ENCODE data around the gene HTD2.
"Not testable (repeated sequence)": the region's sequence is repeated elsewhere in the genome, so short reads cannot be mapped to it uniquely, and the experiment has no call there.

Gene HTD2

GRCh38 chr3:58290446-58290845 is 15.9 kb upstream of the HTD2 start:
- H3K4me3 ChIP-seq (ENCODE audit: low read length); DNase-seq (ENCODE audit: low read depth, low spot score): not testable (repeated sequence)

- no peak overlapping the region for H3K4me3 ChIP-seq (ENCODE audit: low read length)
- no peak for DNase-seq (ENCODE audit: low read depth, low spot score)
Measured at GRCh38 chr3:58291671-58292338, 14.5 kb upstream of the HTD2 start.

- H3K4me3 ChIP-seq (ENCODE audit: low read length): no peak overlapping the region
Measured at GRCh38 chr3:58292866-58293265, 13.5 kb upstream of the HTD2 start.

GRCh38 chr3:58293516-58293915 is 12.8 kb upstream of the HTD2 start:
- no peak for DNase-seq (ENCODE audit: low read depth, low spot score)
- no peak overlapping the region for H3K4me3 ChIP-seq (ENCODE audit: low read length)

More at GRCh38 chr3:58292866-58293265, 13.5 kb upstream of the HTD2 start:
- DNase-seq (ENCODE audit: low read depth, low spot score): no peak

GRCh38 chr3:58296269-58296668 is 10.1 kb upstream of the HTD2 start:
- H3K4me3 ChIP-seq (ENCODE audit: low read length): no peak overlapping the region
- no peak for DNase-seq (ENCODE audit: low read depth, low spot score)

- H3K4me3 ChIP-seq (ENCODE audit: low read length): no peak overlapping the region
- DNase-seq (ENCODE audit: low read depth, low spot score): no peak
Measured at GRCh38 chr3:58296843-58297242, 9.5 kb upstream of the HTD2 start.

GRCh38 chr3:58298190-58298589 is 8.1 kb upstream of the HTD2 start:
- H3K4me3 ChIP-seq (ENCODE audit: low read length): no peak overlapping the region
- no peak for DNase-seq (ENCODE audit: low read depth, low spot score)

- no peak for DNase-seq (ENCODE audit: low read depth, low spot score)
- H3K4me3 ChIP-seq (ENCODE audit: low read length): no peak overlapping the region
Measured at GRCh38 chr3:58299075-58299474, 7.2 kb upstream of the HTD2 start.

GRCh38 chr3:58299839-58300516 is 6.3 kb upstream of the HTD2 start:
- H3K4me3 ChIP-seq (ENCODE audit: low read length): no peak overlapping the region
- DNase-seq (ENCODE audit: low read depth, low spot score): no peak

GRCh38 chr3:58307639-58308215 is 1.4 kb downstream of the HTD2 start:
- peak overlapping the region; percentile 97 for H3K4me3 ChIP-seq (ENCODE audit: low read length)
- peak; percentile 71 for DNase-seq (ENCODE audit: low read depth, low spot score)

GRCh38 chr3:58308728-58309127 is 2.4 kb downstream of the HTD2 start:
- no peak overlapping the region for H3K4me3 ChIP-seq (ENCODE audit: low read length)
- no peak for DNase-seq (ENCODE audit: low read depth, low spot score)

GRCh38 chr3:58317811-58318210 is 11.5 kb downstream of the HTD2 start:
- DNase-seq (ENCODE audit: low read depth, low spot score): no peak
- no peak overlapping the region for H3K4me3 ChIP-seq (ENCODE audit: low read length)

- no peak for DNase-seq (ENCODE audit: low read depth, low spot score)
- no peak overlapping the region for H3K4me3 ChIP-seq (ENCODE audit: low read length)
Measured at GRCh38 chr3:58321791-58322190, 15.5 kb downstream of the HTD2 start.

GRCh38 chr3:58322793-58323192 is 16.5 kb downstream of the HTD2 start:
- no peak overlapping the region for H3K4me3 ChIP-seq (ENCODE audit: low read length)
- DNase-seq (ENCODE audit: low read depth, low spot score): no peak

GRCh38 chr3:58323529-58324390 is 17.4 kb downstream of the HTD2 start:
- no peak overlapping the region for H3K4me3 ChIP-seq (ENCODE audit: low read length)
- DNase-seq (ENCODE audit: low read depth, low spot score): no peak

GRCh38 chr3:58324391-58325390 is 18.4 kb downstream of the HTD2 start:
- no peak for DNase-seq (ENCODE audit: low read depth, low spot score)
- H3K4me3 ChIP-seq (ENCODE audit: low read length): no peak overlapping the region

GRCh38 chr3:58325525-58325992 is 19.2 kb downstream of the HTD2 start:
- no peak overlapping the region for H3K4me3 ChIP-seq (ENCODE audit: low read length)
- no peak for DNase-seq (ENCODE audit: low read depth, low spot score)

GRCh38 chr3:58326267-58326900 is 20.1 kb downstream of the HTD2 start:
- DNase-seq (ENCODE audit: low read depth, low spot score): no peak
- no peak overlapping the region for H3K4me3 ChIP-seq (ENCODE audit: low read length)

Data from Jurkat, Clone E6-1 (cell line).